ENCODE results near the gene CRISP1. TPM values are rescaled to one million over a fixed set of nuclear protein-coding genes. Genes with fewer than 3 reads are reported as not detected.

Gene CRISP1
- total and polyA plus RNA-seq, 10 of the 15 experiments (the other 5 are each of a cell fraction or from before 2014, with no cell fraction given) = not detected

DNA sequence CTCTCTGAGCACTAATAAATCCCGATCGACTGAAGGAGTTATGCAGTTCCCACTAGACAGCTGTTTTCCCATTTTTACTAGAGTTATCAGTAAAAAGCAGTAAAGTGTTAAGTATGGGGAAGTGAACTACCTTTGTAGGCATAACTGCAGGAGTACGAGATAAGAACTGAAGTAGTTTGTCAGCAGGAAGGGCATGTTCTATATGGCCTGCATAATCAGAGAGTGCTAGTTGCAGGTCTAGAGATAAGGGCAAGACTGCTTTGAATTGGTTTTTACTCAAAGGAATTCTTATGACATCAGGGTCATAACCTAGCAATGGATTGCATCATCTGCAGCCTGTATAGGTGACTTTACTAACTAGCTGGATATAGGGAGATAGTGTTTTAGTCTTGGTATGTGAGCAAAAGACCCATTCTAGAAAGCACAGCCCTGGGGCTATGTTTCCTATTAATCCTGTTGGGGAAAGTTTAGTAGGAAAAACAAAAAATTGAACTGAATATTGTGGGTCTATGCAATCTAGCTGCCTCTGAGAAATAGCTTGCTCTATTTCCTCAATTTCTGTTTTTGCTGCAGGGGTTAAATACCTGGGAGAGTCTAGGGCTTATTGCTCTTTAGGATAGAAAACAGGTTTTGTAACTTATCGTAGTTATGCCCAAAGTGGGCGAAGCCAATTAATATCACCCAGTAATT, 22.6 kb upstream of the CRISP1 start:
- Histone ChIP-seq H4K20me1 (ENCODE audit: control insufficient read depth, insufficient read depth) (no peaks in the 10 kb centered on the region), H3K27me3 (replicated peaks in 1 of 2; ENCODE audit: control insufficient read depth in 2 of 2, insufficient read depth in 2 of 2, low read length in 1 of 2) (no peaks in the 10 kb centered on the region), H3K27ac (ENCODE audit: control insufficient read depth, insufficient read depth) (no peak overlapping the region), H3K9ac (ENCODE audit: control insufficient read depth, insufficient read depth, low read length) (no peak overlapping the region), H3K4me1 (ENCODE audit: control insufficient read depth, insufficient read depth, low read length) (no peaks in the 10 kb centered on the region), H3K4me2 (ENCODE audit: control insufficient read depth, insufficient read depth) (no peak overlapping the region), H3K4me3 (no peak overlapping the region), H3K79me2 (ENCODE audit: control insufficient read depth, insufficient read depth, low read length) (no peaks in the 10 kb centered on the region), H3K36me3 (ENCODE audit: control insufficient read depth in 2 of 2, insufficient read depth in 2 of 2, low read length in 1 of 2) (no peaks in the 10 kb centered on the region), H3K9me3 (replicated peaks; ENCODE audit: control insufficient read depth, insufficient read depth, low read length) (no peaks in the 10 kb centered on the region), H2AFZ (ENCODE audit: control insufficient read depth, low read depth, low read length) (no peak overlapping the region)
- no peak for DNase-seq (ENCODE audit: low read depth, low spot score)
- no peak for FAIRE-seq
- in situ Hi-C loops (cut with MboI) (no loop called here), intact Hi-C loops (cut with micrococcal nuclease; ENCODE audit: unreplicated experiment) (no loop called here)
- WGBS (ENCODE audit: insufficient coverage, insufficient replicate concordance, low lambda C conversion rate, missing lambda C conversion rate) = 0% methylated on average over 5 of the region's 5 CpGs
- ChIA-PET POLR2A (no interaction called here), SMC1A (ENCODE audit: uncharacterized antibody, unreplicated experiment) (interaction anchor here (1.1 kb wide), 1 partner anchor 23 kb away, joined by 3 read pairs; no protein-coding TSS in a partner anchor), RAD21 (ENCODE audit: unreplicated experiment) (no interaction called here), CTCF (no interaction called here)
- no TSS peak for BruUV-seq (replicated peaks)
- TF ChIP-seq CREM (IDR thresholded peaks at IDR 0.05; ENCODE audit: low read depth) (no peak), JUND (IDR thresholded peaks at IDR 0.05; ENCODE audit: low read depth, low read length) (no peak), HCFC1 (IDR thresholded peaks at IDR 0.05; ENCODE audit: low read length) (no peak), ZNF384 (IDR thresholded peaks at IDR 0.05; ENCODE audit: borderline replicate concordance, low read depth, low read length) (no peak), EED (IDR thresholded peaks at IDR 0.05; ENCODE audit: low read depth) (no peak), CHD4 (IDR thresholded peaks at IDR 0.05) (no peak), MEF2B (IDR thresholded peaks at IDR 0.05; ENCODE audit: partially characterized antibody, poor library complexity, severe bottlenecking) (no peak), IKZF1 (conservative IDR thresholded peaks at IDR 0.05) (no peak), KLF5 (IDR thresholded peaks at IDR 0.05; ENCODE audit: partially characterized antibody) (no peak), SMAD5 (IDR thresholded peaks at IDR 0.05; ENCODE audit: low read depth) (no peak), EGR1 (IDR thresholded peaks at IDR 0.05; ENCODE audit: borderline replicate concordance in 1 of 2, low read depth in 2 of 2, low read length in 2 of 2) (no peak), RUNX3 (IDR thresholded peaks at IDR 0.05; ENCODE audit: low read length) (no peak), IRF4 (IDR thresholded peaks at IDR 0.05; ENCODE audit: low read depth, low read length) (no peak), YBX1 (IDR thresholded peaks at IDR 0.05) (no peak), ZBED1 (IDR thresholded peaks at IDR 0.05; ENCODE audit: borderline replicate concordance) (no peak), JUNB (IDR thresholded peaks at IDR 0.05) (no peak), DPF2 (IDR thresholded peaks at IDR 0.05) (no peak), RBBP5 (conservative IDR thresholded peaks at IDR 0.05) (no peak)
- TF ChIP-seq, protein P1, sequence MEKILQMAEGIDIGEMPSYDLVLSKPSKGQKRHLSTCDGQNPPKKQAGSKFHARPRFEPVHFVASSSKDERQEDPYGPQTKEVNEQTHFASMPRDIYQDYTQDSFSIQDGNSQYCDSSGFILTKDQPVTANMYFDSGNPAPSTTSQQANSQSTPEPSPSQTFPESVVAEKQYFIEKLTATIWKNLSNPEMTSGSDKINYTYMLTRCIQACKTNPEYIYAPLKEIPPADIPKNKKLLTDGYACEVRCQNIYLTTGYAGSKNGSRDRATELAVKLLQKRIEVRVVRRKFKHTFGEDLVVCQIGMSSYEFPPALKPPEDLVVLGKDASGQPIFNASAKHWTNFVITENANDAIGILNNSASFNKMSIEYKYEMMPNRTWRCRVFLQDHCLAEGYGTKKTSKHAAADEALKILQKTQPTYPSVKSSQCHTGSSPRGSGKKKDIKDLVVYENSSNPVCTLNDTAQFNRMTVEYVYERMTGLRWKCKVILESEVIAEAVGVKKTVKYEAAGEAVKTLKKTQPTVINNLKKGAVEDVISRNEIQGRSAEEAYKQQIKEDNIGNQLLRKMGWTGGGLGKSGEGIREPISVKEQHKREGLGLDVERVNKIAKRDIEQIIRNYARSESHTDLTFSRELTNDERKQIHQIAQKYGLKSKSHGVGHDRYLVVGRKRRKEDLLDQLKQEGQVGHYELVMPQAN (conservative IDR thresholded peaks at IDR 0.05) = no peak
- TF ChIP-seq, protein P2, sequence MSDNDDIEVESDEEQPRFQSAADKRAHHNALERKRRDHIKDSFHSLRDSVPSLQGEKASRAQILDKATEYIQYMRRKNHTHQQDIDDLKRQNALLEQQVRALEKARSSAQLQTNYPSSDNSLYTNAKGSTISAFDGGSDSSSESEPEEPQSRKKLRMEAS (IDR thresholded peaks at IDR 0.05; ENCODE audit: low read depth, low read length) = no peak
- no peak for ATAC-seq
